Muscle layer of duodenum (tissue), 2 donors: Measurements from ENCODE around the gene ZNF681.
"Not testable (repeated sequence)": the region's sequence is repeated elsewhere in the genome, so short reads cannot be mapped to it uniquely, and the experiment has no call there.

Experiments
- H3K27ac ChIP-seq: one replicate; pipeline ENCODE4 v1.7.0; 2013; ENCODE audit warnings: mild to moderate bottlenecking, low read length
- H3K27me3 ChIP-seq: one replicate; pipeline ENCODE4 v1.7.0; 2013; ENCODE audit warnings: low read depth, mild to moderate bottlenecking, control low read depth, low read length
- H3K36me3 ChIP-seq, 2 donors: one replicate each; pipeline ENCODE4 v1.7.0; 2013; ENCODE audit warnings: low read length in 2 of 2, control low read depth in 1 of 2, mild to moderate bottlenecking in 1 of 2; ENCODE audit not compliant: insufficient read depth in 2 of 2, control insufficient read depth in 1 of 2
- H3K4me1 ChIP-seq, 2 donors: one replicate each; pipeline ENCODE4 v1.7.0; 2013; ENCODE audit warnings: low read length in 2 of 2, mild to moderate bottlenecking in 2 of 2, control low read depth in 1 of 2, moderate library complexity in 1 of 2; ENCODE audit not compliant: insufficient read depth in 2 of 2, control insufficient read depth in 1 of 2
- H3K4me3 ChIP-seq, 2 donors: one replicate each; pipeline ENCODE4 v1.7.0; 2013; ENCODE audit warnings: low read length in 2 of 2, low read depth in 1 of 2, mild to moderate bottlenecking in 1 of 2
- H3K9me3 ChIP-seq, 2 donors: one replicate each; pipeline ENCODE4 v1.7.0; 2013; ENCODE audit warnings: low read length in 2 of 2, control low read depth in 1 of 2, mild to moderate bottlenecking in 1 of 2; ENCODE audit not compliant: control insufficient read depth in 1 of 2
- donor health status: healthy.

Gene ZNF681

GRCh38 chr19:23743633-23744232, 15.0 kb downstream of the ZNF681 start:
- not testable (repeated sequence) for H3K27me3 ChIP-seq, H3K27ac ChIP-seq, H3K4me1 ChIP-seq
- peak overlapping the region in 1 of 2 donors; percentile 24 for H3K4me3 ChIP-seq
- peaks cover 0 to 34% of the 10 kb centered on the region in 2 donors for H3K36me3 ChIP-seq
- H3K9me3 ChIP-seq = peaks cover 9 to 19% of the 10 kb centered on the region in 2 donors

GRCh38 chr19:23730729-23731465, 27.8 kb downstream of the ZNF681 start:
- not testable (repeated sequence) for H3K9me3 ChIP-seq, H3K4me1 ChIP-seq, H3K36me3 ChIP-seq, H3K27ac ChIP-seq, H3K27me3 ChIP-seq, H3K4me3 ChIP-seq

GRCh38 chr19:23724161-23724560, 34.5 kb downstream of the ZNF681 start:
- not testable (repeated sequence) for H3K36me3 ChIP-seq, H3K9me3 ChIP-seq, H3K4me3 ChIP-seq, H3K27me3 ChIP-seq, H3K27ac ChIP-seq, H3K4me1 ChIP-seq

DNA sequence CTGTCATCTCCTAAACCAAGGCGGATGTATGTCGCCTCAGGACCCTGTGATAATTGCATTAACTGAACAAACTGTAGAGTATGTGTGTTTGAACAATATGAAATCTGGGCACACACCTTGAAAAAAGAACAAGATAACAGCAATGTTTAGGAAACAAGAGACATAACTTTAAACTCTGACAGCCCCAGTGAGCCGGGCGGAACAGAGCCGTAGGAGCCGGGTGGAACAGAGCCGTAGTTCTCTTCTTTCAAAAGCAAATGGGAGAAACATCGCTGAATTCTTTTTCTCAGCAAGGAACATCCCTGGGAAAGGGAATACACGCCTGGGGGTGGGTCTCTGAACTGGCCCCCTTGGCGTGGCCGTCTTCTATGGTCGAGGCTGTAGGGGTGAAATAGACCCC, 39.9 kb downstream of the ZNF681 start:
- no peak overlapping the region for H3K27ac ChIP-seq
- H3K36me3 ChIP-seq = no peaks in the 10 kb centered on the region
- no peaks in the 10 kb centered on the region for H3K9me3 ChIP-seq
- H3K4me3 ChIP-seq = no peak overlapping the region
- no peaks in the 10 kb centered on the region for H3K4me1 ChIP-seq
- H3K27me3 ChIP-seq = no peaks in the 10 kb centered on the region

DNA sequence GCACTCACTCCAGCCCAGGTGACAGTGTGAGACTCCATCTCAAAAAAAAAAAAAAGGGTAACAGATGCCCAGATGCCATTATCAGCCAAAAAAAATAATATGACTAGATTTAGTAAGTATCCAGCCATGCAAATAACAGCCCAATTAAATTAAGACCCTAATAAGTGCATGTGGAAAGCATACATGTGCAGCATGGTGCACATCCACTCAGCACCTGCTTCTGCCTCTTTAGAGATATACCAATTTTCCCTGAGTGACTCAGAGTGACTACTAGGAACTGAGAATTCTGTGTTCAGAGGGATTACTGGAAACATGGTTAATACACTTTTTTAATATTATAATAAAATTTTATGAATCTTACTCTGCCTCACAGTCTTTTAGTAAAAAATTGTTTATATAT, 41.9 kb downstream of the ZNF681 start:
- Histone ChIP-seq H3K27ac (no peak overlapping the region), H3K27me3 (no peaks in the 10 kb centered on the region), H3K9me3 (no peaks in the 10 kb centered on the region), H3K4me3 (no peak overlapping the region), H3K36me3 (no peaks in the 10 kb centered on the region), H3K4me1 (no peaks in the 10 kb centered on the region)

GRCh38 chr19:23709347-23709746, 49.3 kb downstream of the ZNF681 start:
- Histone ChIP-seq H3K9me3 (peaks cover 0 to 4% of the 10 kb centered on the region in 2 donors), H3K27ac (no peak overlapping the region), H3K4me1 (no peaks in the 10 kb centered on the region), H3K27me3 (no peaks in the 10 kb centered on the region), H3K4me3 (no peak overlapping the region), H3K36me3 (no peaks in the 10 kb centered on the region)

- H3K9me3 ChIP-seq = peaks cover 0 to 4% of the 10 kb centered on the region in 2 donors
- H3K36me3 ChIP-seq = no peaks in the 10 kb centered on the region
- H3K4me3 ChIP-seq = no peak overlapping the region
- no peaks in the 10 kb centered on the region for H3K27me3 ChIP-seq
- H3K27ac ChIP-seq = no peak overlapping the region
- H3K4me1 ChIP-seq = no peaks in the 10 kb centered on the region
These were observed 52.0 kb downstream of the ZNF681 start for GRCh38 chr19:23706657-23707056.

DNA sequence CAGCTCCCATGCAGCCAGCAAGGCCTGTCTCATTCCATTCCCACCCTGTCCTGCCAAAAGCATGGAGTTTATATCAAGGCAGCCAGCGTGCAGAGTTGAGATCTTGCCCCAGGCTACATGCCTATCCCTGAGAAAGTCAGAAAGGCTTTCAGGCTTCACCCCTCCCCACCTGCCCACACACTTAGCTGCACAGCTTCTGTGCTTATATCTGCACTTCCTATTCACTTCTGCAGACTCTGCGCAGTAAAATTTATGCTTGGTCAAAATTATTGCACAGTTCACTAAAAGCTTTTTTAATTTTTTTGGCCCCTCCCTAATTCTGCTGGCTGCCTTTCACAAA, 59.2 kb downstream of the ZNF681 start:
- no peaks in the 10 kb centered on the region for H3K27me3 ChIP-seq
- H3K4me3 ChIP-seq = no peak overlapping the region
- H3K36me3 ChIP-seq = no peaks in the 10 kb centered on the region
- H3K4me1 ChIP-seq = no peaks in the 10 kb centered on the region
- H3K27ac ChIP-seq = no peak overlapping the region
- no peaks in the 10 kb centered on the region for H3K9me3 ChIP-seq

DNA sequence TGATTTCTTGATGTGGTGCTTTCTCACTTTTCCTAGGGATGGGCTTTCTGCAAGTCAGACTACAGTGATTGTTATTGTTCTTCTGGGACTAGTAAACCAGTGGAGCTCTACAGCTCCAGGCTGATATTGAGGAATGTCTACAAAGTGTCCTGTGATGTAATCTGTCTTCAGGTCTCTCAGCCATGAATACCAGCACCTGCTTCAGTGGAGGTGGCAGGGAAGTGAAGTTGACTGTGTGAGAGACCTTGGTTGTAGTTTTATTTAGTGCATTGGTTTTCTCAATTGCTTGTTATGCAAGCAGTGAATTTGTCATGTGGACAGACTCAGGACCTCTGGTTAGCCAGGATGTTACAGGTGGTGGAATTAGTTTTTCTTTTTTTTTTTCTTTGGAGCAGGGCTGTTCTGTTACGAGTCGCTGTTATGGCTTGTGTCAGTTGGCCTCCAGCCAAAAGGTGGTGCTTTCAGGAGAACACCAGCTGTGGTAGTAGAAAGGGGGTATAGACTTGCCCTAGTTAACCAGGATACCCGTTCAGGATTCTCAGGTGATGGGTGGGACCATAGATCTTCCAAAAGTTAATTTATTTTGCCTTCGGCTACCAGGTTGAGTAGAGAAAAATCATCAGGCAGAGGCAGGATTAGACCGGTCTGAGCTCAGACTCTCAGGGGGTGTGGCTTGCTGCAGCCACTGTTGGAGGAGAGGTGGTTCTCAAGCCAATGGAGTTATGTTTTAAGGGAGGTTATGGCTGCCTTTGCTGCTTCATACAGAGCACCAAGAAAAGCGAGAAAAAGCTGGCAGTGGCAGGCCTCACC, 59.8 kb downstream of the ZNF681 start:
- H3K36me3 ChIP-seq = no peaks in the 10 kb centered on the region
- H3K4me1 ChIP-seq = no peaks in the 10 kb centered on the region
- no peak overlapping the region for H3K27ac ChIP-seq
- no peaks in the 10 kb centered on the region for H3K9me3 ChIP-seq
- H3K4me3 ChIP-seq = no peak overlapping the region
- no peaks in the 10 kb centered on the region for H3K27me3 ChIP-seq

DNA sequence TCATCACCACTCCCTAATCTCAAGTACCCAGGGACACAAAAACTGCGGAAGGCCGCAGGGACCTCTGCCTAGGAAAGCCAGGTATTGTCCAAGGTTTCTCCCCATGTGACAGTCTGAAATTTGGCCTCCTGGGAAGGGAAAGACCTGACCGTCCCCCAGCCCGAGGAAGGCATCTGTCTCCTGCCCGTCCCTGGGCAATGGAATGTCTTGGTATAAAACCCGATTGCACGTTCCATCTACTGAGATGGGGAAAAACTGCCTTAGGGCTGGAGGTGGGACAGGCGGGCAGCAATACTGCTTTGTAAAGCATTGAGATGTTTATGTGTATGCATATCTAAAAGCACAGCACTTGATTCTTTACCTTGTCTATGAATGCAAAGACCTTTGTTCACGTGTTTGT, 65.8 kb downstream of the ZNF681 start:
- H3K4me1 ChIP-seq, H3K4me3 ChIP-seq, H3K9me3 ChIP-seq, H3K27ac ChIP-seq, H3K27me3 ChIP-seq, H3K36me3 ChIP-seq: not testable (repeated sequence)
